Measurements from ENCODE around the gene MPC2. TPM values are rescaled to one million over a fixed set of nuclear protein-coding genes. Genes with fewer than 3 reads are reported as not detected.
"Not testable (repeated sequence)": the region's sequence is repeated elsewhere in the genome, so short reads cannot be mapped to it uniquely, and the experiment has no call there.

MPC2 gene
- total and polyA plus RNA-seq, 7 donors, result 94.0 to 207 (median 153) TPM

GRCh38 chr1:167878372-167879160 lies 58.3 kb downstream of the MPC2 start:
- no peaks in the 10 kb centered on the region for H3K27me3 ChIP-seq (ENCODE audit: insufficient read depth in 3 of 3, low read length in 2 of 3)
- H3K4me3 ChIP-seq, result no peak overlapping the region
- no peak for ATAC-seq
- DNase-seq, result no peak
- 97 to 98% (median 98%) methylated on average over 7 of the region's 7 CpGs for WGBS, 3 donors
- H3K36me3 ChIP-seq (ENCODE audit: insufficient read depth in 1 of 2, low read depth in 1 of 2), result no peaks in the 10 kb centered on the region
- no peak for TF ChIP-seq CTCF (IDR thresholded peaks at IDR 0.05)
- no peaks in the 10 kb centered on the region for H3K4me1 ChIP-seq
- no peak overlapping the region for H3K27ac ChIP-seq
- intact Hi-C loops (cut with DNase I), result no loop called here
- no peaks in the 10 kb centered on the region for H3K9me3 ChIP-seq

GRCh38 chr1:167876597-167877175 lies 60.2 kb downstream of the MPC2 start:
- H3K36me3 ChIP-seq (ENCODE audit: insufficient read depth in 1 of 2, low read depth in 1 of 2), result no peaks in the 10 kb centered on the region
- H3K27ac ChIP-seq, result no peak overlapping the region
- no peak for TF ChIP-seq CTCF (IDR thresholded peaks at IDR 0.05)
- H3K4me3 ChIP-seq, result no peak overlapping the region
- intact Hi-C loops (cut with DNase I), result no loop called here
- no peak for ATAC-seq
- no peak for DNase-seq
- H3K27me3 ChIP-seq (ENCODE audit: insufficient read depth in 3 of 3, low read length in 2 of 3), result no peaks in the 10 kb centered on the region
- no peaks in the 10 kb centered on the region for H3K9me3 ChIP-seq
- WGBS, 3 donors, result 92 to 99% (median 93%) methylated on average over 3 of the region's 3 CpGs
- H3K4me1 ChIP-seq, result no peaks in the 10 kb centered on the region

- Histone ChIP-seq H3K27me3 (ENCODE audit: insufficient read depth in 3 of 3, low read length in 2 of 3) (no peaks in the 10 kb centered on the region), H3K4me1 (no peaks in the 10 kb centered on the region), H3K27ac (no peak overlapping the region), H3K36me3 (ENCODE audit: insufficient read depth in 1 of 2, low read depth in 1 of 2) (no peaks in the 10 kb centered on the region), H3K4me3 (no peak overlapping the region), H3K9me3 (no peaks in the 10 kb centered on the region)
- intact Hi-C loops (cut with DNase I), result no loop called here
- TF ChIP-seq CTCF (IDR thresholded peaks at IDR 0.05), result no peak
- ATAC-seq (no peak), DNase-seq (no peak)
Observed at GRCh38 chr1:167871331-167871730, 65.5 kb downstream of the MPC2 start.

- H3K4me3 ChIP-seq; ATAC-seq; DNase-seq; H3K4me1 ChIP-seq; intact Hi-C loops (cut with DNase I); H3K27ac ChIP-seq; H3K36me3 ChIP-seq (ENCODE audit: insufficient read depth in 1 of 2, low read depth in 1 of 2); H3K9me3 ChIP-seq; H3K27me3 ChIP-seq (ENCODE audit: insufficient read depth in 3 of 3, low read length in 2 of 3): not testable (repeated sequence)
- 69 to 74% (median 70%) methylated on average over 16 of the region's 16 CpGs for WGBS, 3 donors
Observed at GRCh38 chr1:167869157-167870001, 67.5 kb downstream of the MPC2 start.

- whole genome bisulfite sequencing, 3 donors, result 94 to 97% (median 96%) methylated on average over 8 of the region's 8 CpGs
- ATAC-seq; H3K27ac ChIP-seq; H3K27me3 ChIP-seq (ENCODE audit: insufficient read depth in 3 of 3, low read length in 2 of 3); H3K4me3 ChIP-seq; H3K36me3 ChIP-seq (ENCODE audit: insufficient read depth in 1 of 2, low read depth in 1 of 2); H3K9me3 ChIP-seq; H3K4me1 ChIP-seq; intact Hi-C loops (cut with DNase I); DNase-seq: not testable (repeated sequence)
Observed at GRCh38 chr1:167866739-167867414, 70.0 kb downstream of the MPC2 start.

Other genes starting within 250 kb of the MPC2 start
- 10 to 100 TPM; 14.1 to 22.4 (median 18.3) TPM for gene MPZL1, start 215.1 kb downstream of the MPC2 start, total RNA-seq
- 10 to 100 TPM in 2 of 3 donors, 1 to 10 TPM in 1; 5.2 to 14.0 (median 12.6) TPM for gene MPZL1, start 215.1 kb downstream of the MPC2 start, polyA plus RNA-seq
- under 1 TPM; 0.17 to 0.54 (median 0.20) TPM for gene ADCY10, start 22.9 kb downstream of the MPC2 start, total RNA-seq
- gene ADCY10, start 22.9 kb downstream of the MPC2 start, polyA plus RNA-seq, result under 1 TPM; 0.01 to 0.10 (median 0.09) TPM
- gene DCAF6, start 389 bp downstream of the MPC2 start, total RNA-seq, result 100 to 1,000 TPM; 259 to 396 (median 327) TPM
- gene DCAF6, start 389 bp downstream of the MPC2 start, polyA plus RNA-seq, result 100 to 1,000 TPM in 2 of 3 donors, 10 to 100 TPM in 1; 71.0 to 369 (median 240) TPM
- gene GPR161, start 199.9 kb upstream of the MPC2 start, total RNA-seq, result 1 to 10 TPM in 3 of 4 donors, under 1 TPM in 1; 0.67 to 2.6 (median 1.4) TPM
- under 1 TPM; 0.38 to 0.67 (median 0.46) TPM for gene GPR161, start 199.9 kb upstream of the MPC2 start, polyA plus RNA-seq
- 10 to 100 TPM; 27.1 to 34.7 (median 31.2) TPM for gene TIPRL, start 241.9 kb upstream of the MPC2 start, total RNA-seq
- 10 to 100 TPM; 15.3 to 32.8 (median 30.7) TPM for gene TIPRL, start 241.9 kb upstream of the MPC2 start, polyA plus RNA-seq

All from psoas muscle (tissue), 8 donors.